ENCODE measurements around the gene ZNF397. TPM values are rescaled to one million over a fixed set of nuclear protein-coding genes. Genes with fewer than 3 reads are reported as not detected.

ZNF397 gene
- total RNA-seq, result 19.2 and 21.0 TPM in 2 replicates

GRCh38 chr18:35240664-35241447 is at the start of gene ZNF397:
Gene ZNF397, plus strand, starts transcription at chr18:35241034. Its CDS starts 1,437 bp downstream, at chr18:35242471.

GRCh38 chr18:35290094-35290735 is 49.4 kb downstream of the ZNF397 start, which contains the start of gene ZSCAN30:
Gene ZSCAN30, minus strand, starts transcription at chr18:35290229. Its CDS starts 25,877 bp downstream, at chr18:35264352.

Other genes with a start within 250 kb of the ZNF397 start
- 9.1 and 22.4 TPM in 2 replicates for gene MAPRE2, start 199.6 kb upstream of the ZNF397 start, total RNA-seq
- 12.2 and 20.5 TPM in 2 replicates for gene ZSCAN30, start 49.2 kb downstream of the ZNF397 start, total RNA-seq
- 15.5 and 22.5 TPM in 2 replicates for gene ZNF24, start 103.4 kb downstream of the ZNF397 start, total RNA-seq
- gene ZNF396, start 136.3 kb downstream of the ZNF397 start, total RNA-seq, result 1.4 and 2.2 TPM in 2 replicates

Measured in bronchial smooth muscle cell (primary cell).